GM18870 (cell line): Measurements from ENCODE around the gene CLCN1.

ENCODE experiments used
- ATAC-seq: cut with Tn5 transposase; IDR thresholded peaks from one replicate; pipeline ENCODE4 v1.9.1; 2021; ENCODE audit warnings: moderate library complexity; ENCODE audit not compliant: unreplicated experiment

Gene CLCN1

DNA sequence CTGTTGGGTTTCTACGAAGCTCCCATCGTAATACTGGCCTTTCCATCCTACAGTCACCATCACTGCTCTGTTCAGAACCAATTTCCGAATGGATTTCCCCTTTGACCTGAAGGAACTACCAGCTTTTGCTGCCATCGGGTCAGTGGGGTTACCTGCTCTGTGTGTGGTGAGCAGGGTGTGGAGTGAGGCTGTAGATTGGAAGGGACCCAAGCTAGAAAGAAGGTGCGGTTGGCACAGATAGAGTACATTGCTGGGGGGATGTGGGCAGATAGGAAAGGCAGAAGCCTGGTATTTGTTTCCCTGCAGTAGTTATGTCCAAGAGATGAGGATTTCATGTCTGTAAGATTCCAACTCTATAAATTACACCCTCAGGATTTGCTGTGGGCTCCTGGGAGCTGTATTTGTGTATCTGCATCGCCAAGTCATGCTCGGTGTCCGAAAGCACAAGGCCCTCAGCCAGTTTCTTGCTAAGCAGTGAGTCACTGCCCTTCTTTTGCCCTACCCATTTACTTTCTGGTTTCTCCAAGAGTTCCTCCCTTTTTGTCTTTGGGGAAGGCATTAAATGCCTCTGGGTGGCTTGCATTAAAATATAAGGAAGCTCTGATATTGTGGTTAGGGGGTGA, 15.4 kb downstream of the CLCN1 start:
- no peak for ATAC-seq

DNA sequence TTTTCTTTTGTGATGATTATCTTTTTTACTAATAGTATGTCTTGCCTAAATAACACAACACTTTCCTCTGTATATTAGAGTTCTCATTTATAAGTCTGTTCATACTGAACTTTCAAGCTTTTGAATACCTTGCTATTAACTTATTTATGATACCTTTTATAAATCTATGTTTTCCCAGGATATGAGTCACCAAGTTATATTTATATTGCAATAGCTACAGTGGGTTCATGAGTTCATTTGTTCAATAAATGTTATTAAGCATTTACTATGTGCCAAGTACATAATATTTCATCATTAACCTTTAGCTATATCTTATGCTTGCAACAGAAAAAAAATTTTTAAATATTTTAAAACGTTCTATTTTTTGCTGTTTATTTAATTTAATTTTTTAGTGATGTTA, 18.3 kb downstream of the CLCN1 start:
- ATAC-seq: no peak

DNA sequence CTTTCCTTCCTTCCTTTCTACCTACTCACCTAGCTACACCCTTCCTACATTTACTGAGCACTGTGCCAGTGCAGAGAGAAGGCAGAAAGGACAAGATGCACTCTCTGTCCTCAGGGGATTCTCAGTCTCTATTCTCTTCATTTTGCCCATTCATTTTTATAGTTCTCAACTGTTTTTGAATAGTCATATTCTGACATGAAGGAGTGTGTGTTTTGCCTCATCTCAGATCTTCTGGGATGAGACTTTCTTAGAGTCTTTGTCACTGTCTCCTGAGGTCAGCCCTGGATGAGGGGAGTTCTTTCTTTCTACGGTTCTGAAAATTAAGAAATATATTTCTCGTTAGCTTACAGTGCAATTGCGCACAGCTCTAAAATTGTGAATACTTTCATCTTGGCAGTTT, 21.3 kb downstream of the CLCN1 start:
- no peak for ATAC-seq

DNA sequence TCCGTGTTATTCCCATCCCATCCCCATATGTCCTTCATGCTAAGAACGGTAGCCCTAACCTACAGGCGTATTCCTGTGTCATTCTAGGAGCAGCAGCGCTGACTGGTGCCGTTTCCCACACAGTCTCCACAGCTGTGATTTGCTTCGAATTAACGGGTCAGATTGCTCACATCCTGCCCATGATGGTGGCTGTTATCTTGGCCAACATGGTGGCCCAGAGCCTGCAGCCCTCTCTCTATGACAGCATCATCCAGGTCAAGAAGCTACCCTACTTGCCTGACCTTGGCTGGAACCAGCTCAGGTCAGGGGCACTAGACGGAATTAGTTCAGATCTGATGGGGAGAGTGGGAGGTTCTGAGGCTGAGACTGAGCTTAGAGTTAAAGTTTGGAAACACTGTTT, 25.9 kb downstream of the CLCN1 start:
- no peak for ATAC-seq

DNA sequence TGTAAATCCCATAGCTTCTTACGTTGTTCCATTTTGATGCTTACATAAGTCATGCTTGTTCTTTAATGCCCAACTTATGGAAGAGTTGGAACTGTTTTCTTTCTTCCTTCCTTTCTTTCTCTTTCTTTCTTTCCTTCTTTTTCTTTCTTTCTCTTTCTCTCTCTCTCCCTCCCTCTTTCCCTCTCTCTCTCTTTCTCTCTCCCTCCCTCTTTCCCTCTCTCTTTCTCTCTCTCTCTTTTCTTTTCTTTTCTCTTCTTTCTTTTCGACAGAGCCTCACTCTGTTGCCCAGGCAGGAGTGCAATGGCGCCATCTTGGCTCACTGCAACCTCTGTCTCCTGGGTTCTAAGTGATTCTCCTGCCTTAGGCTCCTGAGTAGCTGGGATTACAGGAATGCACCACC, 27.7 kb downstream of the CLCN1 start:
- no peak for ATAC-seq

DNA sequence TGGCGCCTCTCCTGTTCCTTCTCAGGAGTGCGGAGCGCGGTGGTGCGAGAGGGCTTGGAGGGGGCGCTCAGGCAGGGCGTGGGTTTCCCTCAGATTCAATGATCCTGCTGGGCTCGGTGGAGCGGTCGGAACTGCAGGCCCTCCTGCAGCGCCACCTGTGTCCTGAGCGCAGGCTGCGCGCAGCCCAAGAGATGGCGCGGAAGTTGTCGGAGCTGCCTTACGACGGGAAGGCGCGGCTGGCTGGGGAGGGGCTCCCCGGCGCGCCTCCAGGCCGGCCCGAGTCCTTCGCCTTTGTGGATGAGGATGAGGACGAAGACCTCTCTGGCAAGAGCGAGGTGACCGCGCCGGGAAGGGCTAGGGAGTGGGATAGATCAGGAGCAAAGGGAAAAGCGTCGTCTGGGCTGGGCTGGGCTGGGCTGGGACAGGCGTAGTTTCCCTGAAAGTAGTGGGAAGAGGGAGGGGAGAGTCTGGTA, 29.6 kb downstream of the CLCN1 start:
- ATAC-seq: no peak

DNA sequence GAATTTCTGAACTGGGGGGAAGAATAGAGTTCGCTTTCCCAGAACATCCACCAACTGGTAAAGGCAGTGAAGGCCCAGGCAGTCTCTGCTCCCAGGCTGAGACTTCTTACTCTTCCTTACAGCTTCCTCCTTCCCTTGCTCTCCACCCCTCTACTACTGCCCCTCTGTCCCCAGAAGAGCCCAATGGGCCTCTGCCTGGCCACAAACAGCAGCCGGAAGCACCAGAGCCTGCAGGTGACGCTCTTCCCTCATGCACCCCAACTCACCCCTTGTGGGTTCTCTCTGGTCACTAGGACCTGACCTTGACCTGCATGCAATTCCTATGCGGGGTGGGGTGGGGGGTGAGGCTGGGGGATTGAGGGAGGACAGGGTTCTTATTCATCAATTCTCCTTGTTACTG, 30.1 kb downstream of the CLCN1 start:
- no peak for ATAC-seq

DNA sequence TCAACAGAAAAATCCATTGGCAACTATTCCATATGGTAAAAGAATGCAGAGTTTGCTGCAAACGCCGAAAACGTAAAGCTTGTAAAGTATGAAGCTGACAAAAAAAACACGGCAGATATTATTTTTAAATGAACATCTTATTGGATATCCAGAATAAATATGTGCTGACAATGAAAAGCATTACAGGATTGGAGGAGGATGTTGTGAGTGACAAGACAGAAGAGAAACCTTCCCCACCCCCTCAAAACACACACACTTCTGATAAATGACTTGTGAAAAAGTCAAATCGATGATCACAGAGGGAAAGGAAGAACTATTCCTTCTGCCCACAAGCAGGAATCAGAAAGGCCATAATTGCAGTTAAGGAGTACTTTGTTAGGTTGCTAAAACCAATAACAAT, 32.0 kb downstream of the CLCN1 start:
- no peak for ATAC-seq

DNA sequence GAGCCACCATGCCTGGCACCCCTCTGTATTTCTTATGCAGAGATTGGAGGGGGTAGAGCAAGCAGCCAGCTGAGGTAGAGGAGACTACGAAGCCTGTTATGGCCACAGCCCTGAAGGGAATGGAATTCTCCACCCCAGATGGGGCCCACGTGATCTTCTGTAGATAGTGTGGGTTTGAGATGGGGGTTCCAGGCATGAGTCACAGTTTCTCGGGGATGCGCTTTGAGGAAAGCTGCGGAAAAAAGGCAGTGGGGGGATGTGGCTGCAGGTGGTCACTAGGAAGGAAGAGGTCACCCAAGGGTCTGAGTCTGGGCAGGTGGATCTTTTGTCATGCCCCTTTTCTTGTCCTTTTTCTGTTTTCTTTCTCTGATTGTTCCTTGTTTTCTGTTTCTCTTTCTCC, 35.1 kb downstream of the CLCN1 start:
- ATAC-seq: no peak

DNA sequence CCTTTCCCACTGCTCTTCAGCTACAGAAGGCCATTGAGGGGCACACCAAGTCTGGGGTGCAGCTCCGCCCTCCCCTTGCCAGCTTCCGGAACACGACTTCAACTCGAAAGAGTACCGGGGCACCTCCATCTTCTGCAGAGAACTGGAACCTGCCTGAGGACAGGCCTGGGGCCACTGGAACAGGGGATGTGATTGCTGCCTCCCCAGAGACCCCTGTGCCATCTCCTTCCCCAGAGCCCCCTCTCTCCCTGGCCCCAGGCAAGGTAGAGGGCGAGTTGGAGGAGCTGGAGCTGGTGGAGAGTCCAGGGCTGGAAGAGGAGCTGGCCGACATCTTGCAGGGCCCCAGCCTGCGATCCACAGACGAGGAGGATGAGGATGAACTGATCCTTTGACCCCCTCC, 35.7 kb downstream of the CLCN1 start:
- ATAC-seq: no peak

DNA sequence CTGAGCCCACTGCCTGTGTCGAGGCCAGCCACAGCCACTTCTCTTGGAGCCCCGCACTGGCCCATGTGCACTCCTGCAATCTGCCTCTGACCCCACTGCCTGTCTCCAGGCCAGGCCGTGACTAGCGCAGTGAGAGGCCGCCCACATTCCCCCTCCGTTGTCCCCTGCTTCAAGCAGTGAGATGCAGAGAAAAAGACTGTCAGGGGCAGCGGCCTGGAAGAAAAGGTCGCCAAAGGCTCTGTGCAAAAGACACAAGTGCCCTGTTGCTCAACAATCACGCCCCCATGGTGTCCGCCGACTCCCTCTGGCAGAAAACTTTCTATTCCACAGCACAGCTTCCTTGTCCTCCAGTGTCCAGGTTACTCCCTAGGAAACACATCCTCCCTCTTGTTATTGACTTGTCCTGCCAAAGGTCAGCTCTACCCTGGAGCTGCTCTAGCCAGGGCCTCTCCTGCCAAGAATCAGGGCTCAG, 36.7 kb downstream of the CLCN1 start:
- ATAC-seq: no peak

DNA sequence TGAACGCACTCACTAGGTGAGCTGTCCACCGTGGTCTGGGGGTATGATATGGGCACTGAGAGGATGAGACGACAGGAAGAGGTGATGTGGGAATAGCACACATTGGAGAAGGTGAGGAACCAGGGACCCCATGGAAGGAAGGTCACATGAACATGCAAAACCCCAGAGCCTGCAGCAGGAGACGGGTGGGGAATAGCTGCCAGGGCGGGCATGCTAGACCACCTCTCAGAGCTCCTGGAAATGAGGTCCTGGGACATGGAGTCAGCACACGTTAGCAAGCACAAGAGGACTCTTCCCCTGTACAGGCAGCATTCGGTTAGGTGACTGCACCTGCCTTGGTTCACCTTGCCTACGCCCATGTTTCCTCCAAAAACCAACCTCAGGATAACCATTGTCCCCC, 38.5 kb downstream of the CLCN1 start:
- no peak for ATAC-seq

DNA sequence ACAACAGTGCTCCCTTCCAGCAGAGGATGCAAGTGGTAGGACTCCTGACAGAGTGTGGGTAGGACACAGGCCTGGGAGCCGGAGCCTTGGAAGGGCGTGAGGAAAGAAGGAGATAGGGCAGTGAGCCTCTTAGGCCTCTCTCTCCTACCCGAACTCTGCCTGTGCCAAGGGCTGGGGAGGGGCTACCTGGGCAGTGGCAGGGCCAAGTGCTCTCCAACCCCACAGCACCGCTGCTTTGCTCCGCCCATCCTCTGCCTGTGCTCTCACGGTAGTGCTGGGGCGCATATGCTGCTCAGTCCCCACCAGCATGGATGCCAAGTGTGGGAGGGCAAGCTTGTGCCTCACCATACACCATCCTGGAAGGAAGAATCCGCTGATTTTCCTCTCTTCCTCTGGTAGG, 39.1 kb downstream of the CLCN1 start:
- no peak for ATAC-seq

DNA sequence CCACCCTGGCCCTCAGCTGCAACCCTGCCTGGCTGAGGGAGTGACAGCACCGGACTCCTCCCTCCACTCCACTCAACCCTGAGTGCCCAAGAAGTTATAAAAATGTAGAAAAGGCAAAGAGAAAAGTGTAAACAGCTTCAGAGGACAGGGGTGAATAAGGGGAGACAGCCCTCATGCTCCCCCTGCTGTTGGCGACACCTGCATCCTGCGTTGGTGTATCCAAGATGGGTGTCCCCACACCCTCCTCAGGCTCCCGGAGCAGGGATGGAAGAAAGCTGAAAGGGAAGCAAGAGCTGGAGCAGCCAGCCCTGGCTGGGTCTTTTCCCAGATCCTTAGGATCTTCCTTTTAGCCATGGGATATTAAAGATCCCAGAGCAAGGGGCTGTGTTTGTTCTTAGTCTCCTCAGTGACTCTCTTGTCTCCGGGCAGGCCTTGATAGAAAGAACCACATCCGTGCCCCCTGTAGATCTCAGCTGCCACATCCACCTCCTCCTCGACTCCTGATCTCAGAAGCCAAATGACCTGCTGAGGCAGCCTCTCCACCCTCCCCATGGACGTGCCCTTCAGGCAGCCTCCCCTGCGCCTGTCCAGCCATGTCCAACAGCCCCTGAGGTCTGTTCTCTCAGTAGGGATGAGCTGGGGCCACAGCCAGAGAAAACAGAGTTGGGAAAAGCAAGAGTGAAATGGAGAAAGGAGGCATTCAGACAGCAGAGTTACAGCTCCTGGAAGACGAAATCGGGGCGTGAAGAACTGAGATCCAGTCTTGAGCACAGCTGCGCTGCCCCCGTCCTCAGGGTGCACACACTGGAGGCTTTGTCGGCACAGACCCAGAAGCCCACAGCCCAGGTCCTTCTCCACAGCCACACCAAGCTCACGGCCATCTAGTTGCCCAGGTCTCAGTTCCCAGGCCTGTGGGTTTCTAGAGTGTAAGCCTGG, 39.8 kb downstream of the CLCN1 start:
- ATAC-seq: no peak

DNA sequence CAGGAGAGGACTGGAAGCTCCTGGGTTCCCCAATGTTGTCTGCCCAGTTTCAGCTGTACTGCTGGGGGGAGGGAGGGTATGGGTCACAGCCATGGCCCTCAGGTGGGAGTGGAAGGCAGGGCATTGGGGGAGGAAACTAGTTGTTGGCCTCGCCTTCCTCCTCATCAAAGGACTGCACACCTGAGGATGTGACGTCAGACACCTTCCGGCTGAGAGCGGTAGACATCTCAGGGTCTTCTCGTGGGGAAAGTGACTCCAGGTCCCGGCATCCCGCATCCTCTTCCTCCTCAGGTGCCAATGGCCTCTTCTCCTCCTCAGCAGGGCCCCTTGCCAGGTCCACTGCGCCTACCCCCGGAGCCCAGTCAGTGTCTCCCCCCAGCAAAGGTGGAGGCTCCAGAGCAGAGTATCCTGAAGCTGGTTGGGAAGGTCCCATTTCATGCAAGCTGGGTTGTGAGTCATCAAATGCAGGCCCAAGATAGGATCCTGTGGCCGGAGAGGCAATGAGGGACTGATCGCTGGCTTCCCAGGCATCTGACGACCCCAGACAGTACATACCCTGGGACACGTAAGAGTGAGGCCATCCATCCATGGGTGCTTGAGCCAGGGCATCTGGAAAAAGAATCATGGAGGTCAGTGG, 40.6 kb downstream of the CLCN1 start:
- no peak for ATAC-seq

DNA sequence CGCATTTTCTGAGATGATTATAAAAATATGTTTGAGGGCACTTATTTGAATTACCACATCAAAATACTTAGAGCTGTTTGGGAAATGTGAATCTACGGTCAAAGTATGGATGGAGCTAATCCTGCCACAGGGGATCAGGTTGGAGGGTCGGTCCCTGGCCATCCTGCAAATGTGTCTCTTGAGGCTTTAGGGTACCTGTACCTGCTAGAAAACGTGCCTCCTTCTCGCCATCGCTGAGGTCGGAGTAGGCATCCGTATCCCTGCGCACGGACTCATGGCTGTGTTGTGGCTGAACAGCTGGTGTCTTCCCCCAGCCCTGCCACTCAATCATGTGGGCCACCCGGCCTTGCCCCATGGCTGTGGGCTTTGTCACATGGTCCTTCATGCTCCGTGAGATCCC, 42.7 kb downstream of the CLCN1 start:
- ATAC-seq: no peak

DNA sequence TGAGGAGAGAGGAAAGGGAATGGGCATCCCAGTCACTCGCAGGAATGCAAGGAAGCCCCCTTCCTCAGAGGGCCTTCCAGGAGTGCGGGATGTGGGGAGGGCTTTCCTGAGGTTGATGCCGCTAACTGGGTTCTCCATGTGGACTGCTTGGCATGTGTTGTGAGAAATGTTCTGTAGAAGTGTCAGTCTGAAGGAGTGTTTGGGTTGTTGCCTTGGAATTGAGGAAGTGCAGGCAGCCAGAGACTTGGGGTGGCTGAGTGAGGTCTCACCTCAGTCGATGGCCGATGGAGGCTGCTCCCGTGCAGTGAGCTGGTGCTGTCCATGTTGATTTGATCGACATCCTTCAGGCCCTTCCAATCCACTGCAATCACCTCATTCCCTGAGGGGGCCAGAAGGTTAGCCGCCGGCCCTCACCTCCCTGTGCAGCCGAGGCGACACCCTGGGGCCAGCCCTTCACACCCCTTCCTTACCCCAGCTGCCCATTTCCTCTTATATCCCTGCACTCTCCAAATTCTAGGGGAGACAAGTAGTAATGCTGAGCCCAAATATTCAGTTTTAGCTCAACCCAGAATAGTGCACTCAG, 44.0 kb downstream of the CLCN1 start:
- no peak for ATAC-seq

DNA sequence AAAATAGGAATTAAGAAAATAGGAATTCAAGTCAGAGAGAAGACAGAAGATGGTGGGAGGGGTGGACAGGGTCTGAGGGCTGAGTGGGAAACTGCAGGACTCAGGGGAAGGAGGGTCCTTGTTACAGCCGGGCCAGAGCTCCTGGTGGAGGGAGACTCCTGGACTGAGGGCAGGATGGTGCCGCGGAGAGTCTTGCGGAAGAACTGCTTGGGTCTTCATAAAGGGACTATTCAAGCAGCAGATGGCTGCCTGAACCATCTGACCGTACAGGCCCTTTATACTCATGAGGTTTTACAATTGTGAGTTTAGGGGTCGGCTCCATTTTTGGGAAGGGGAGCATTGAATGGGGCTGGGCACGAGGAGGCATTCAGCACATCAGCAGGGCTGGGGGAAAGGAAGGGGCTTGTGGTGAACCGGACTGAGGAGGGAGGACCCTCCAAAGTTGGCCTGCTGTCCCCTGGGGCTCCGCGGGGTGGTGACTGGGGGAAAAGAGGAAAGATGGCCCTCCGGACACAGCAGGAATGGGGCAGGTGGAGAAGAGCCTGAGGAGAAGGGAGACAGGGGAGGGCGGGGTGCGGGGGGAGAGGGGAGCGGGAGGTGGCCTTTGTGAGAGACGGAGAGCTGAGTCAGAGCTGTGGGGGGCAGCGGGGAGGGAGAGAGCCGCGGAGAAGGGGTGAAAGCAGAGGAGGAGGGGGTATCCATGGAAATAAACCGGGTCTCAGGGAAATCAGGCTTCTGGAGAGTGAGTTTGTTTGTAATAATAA, 45.1 kb downstream of the CLCN1 start:
- ATAC-seq: no peak

DNA sequence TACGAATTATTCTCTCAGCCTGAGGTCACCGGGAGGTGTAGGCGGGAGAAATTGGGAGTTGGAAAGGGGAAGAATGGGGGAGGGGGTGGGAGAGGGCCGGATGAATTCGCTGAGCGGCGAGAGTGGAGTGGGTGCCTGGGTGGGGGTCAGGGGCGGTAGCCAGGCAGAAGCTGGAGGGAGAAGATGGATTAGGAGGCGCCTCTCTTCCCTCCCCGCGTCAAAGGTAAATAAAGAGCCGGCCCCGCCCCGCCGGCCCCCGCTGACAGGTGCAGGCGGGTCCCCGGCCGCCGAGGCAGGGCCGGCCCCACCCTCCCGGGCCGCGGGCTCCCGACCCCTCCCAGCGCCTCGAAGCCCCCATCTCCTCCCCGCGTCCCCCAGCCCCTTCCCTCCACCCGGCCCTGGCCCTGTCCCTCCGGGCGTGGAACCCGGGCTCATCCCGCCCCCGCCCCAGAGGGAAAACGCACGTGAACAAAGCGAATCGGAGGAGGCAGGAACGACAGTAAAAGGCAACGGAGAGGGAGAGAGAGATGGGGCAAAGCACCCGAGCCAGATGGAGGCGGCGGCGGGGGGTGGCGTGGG, 45.7 kb downstream of the CLCN1 start:
- no peak for ATAC-seq
